T47D (cell line): ENCODE results near the gene ANXA3.
"Not testable (repeated sequence)": the region's sequence is repeated elsewhere in the genome, so short reads cannot be mapped to it uniquely, and the experiment has no call there.

Experiments used
- DNase-seq, 2 experiments: peaks; one replicate each; pipeline versions ENCODE4 v3.0.0 to v3.0.0-alpha.2; 2011 to 2012; ENCODE audit warnings: low read depth in 1 of 2, low spot score in 1 of 2
- JUND ChIP-seq: IDR thresholded peaks from 2 replicates; pipeline ENCODE4 v1.6.1; 2012; ENCODE audit warnings: low read depth
- in situ Hi-C: cut with HindIII; loops from 2 replicates; pipeline ENCODE4 v1.10.0; 2016; ENCODE audit warnings: low sequenced_read_pairs, low pct_unique_long_range_greater_than_20kb

ANXA3 gene

GRCh38 chr4:78551420-78552351, at the start of gene ANXA3:
ANXA3 (plus strand) TSS chr4:78551770; CDS start chr4:78554474, 2,704 bp downstream.
- peak in 1 of 2 experiments; percentile 69 for DNase-seq
- in situ Hi-C loops: no loop called here
- TF ChIP-seq JUND: no peak

GRCh38 chr4:78506260-78506659, 45.3 kb upstream of the ANXA3 start:
- DNase-seq, in situ Hi-C loops: not testable (repeated sequence)

- no peak for DNase-seq
- no peak for TF ChIP-seq JUND
Observed at GRCh38 chr4:78509043-78509442, 42.5 kb upstream of the ANXA3 start.

GRCh38 chr4:78510108-78510507, 41.5 kb upstream of the ANXA3 start:
- DNase-seq: no peak
- in situ Hi-C loops: no loop called here
- no peak for TF ChIP-seq JUND

More at GRCh38 chr4:78509043-78509442, 42.5 kb upstream of the ANXA3 start:
- in situ Hi-C loops: no loop called here

GRCh38 chr4:78510681-78511080, 40.9 kb upstream of the ANXA3 start:
- TF ChIP-seq JUND: no peak
- in situ Hi-C loops: no loop called here
- no peak for DNase-seq

- no peak for TF ChIP-seq JUND
- in situ Hi-C loops: no loop called here
- peak; percentile 5 to 52 for DNase-seq
Observed at GRCh38 chr4:78512357-78512920, 39.1 kb upstream of the ANXA3 start.

GRCh38 chr4:78513411-78513975, 38.1 kb upstream of the ANXA3 start:
- no peak for DNase-seq
- in situ Hi-C loops: no loop called here
- TF ChIP-seq JUND: no peak

GRCh38 chr4:78517050-78517652, 34.4 kb upstream of the ANXA3 start:
- peak in 1 of 2 experiments; percentile 45 for DNase-seq
- in situ Hi-C loops: no loop called here
- no peak for TF ChIP-seq JUND

GRCh38 chr4:78518561-78518960, 33.0 kb upstream of the ANXA3 start:
- no peak for TF ChIP-seq JUND
- no peak for DNase-seq
- in situ Hi-C loops: no loop called here

GRCh38 chr4:78519962-78520361, 31.6 kb upstream of the ANXA3 start:
- in situ Hi-C loops: no loop called here

GRCh38 chr4:78520808-78521226, 30.8 kb upstream of the ANXA3 start:
- in situ Hi-C loops: no loop called here
- TF ChIP-seq JUND: no peak
- no peak for DNase-seq

More at GRCh38 chr4:78519962-78520361, 31.6 kb upstream of the ANXA3 start:
- no peak for TF ChIP-seq JUND
- no peak for DNase-seq

GRCh38 chr4:78524009-78524408, 27.6 kb upstream of the ANXA3 start:
- in situ Hi-C loops: no loop called here
- no peak for DNase-seq
- TF ChIP-seq JUND: no peak
